SKM-1 (cell line): ENCODE results near the gene SNRPA.
"Not testable (repeated sequence)": the region's sequence is repeated elsewhere in the genome, so short reads cannot be mapped to it uniquely, and the experiment has no call there.

ENCODE experiments used
- DNase-seq: peaks from one replicate; lab custom pipeline; 2025; ENCODE audit not compliant: unreplicated experiment; lab: John Stamatoyannopoulos, UW

Gene SNRPA

DNA sequence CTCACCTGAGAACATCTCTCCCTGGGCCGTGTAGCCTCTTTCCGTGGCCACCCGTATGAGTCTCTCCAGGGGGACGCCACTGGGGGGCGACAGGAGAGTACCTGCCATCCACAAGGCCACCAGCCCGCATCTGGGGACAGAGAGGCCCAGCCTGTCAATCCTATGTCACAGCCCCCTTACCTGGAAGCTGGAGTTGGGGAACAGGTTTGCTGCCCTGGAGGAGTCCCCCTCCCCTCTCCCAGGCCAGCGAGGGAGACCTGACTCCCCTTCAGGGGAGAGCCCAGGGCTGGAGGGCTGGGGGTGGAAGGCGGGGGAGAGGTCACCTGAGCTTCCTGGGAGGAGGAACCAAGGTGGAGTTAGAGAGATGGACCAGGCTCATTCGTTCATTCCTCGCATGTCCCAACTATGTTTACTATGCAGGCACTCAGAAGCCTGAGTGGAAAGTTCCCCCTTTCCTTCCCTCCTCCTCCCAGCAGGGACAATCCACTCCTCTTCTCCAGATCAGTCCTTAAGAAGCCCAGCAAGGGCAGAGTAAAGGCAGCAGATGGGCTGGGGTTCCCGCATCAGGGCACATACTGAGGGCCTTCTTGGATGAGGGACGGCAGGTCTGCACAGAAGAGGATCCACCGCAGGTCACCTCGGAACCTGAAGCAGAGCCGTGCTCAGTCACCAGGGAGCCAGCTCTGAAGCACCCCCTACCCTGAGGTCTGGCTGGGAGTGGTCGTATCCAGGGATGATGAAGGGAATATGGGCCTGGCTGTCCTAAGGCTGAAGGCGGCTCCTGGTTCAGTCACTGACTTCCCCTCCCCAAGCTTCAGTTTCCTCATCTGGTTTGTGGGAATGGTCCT is 6.2 kb upstream of the SNRPA start:
- DNase-seq = no peak

GRCh38 chr19:40745402-40745780 is 5.6 kb upstream of the SNRPA start:
- DNase-seq = no peak

DNA sequence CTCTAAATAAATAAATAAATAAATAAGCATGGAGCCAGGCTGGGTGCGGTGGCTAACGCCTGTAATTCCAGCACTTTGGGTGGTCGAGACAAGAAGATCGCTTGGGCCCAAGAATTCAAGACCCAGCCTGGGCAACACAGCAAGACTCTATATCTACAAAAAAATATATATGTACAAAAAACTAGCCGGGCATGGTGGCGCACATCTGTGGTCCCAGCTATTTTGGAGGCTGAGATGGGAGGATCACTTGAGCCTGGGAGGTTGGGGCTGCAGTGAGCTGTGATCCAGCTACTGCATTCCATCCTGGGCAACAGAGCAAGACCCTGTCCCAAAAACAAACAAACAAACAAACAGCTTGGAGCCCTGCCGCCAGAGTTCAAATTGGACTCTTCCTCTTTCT is 3.5 kb upstream of the SNRPA start:
- DNase-seq = no peak

DNA sequence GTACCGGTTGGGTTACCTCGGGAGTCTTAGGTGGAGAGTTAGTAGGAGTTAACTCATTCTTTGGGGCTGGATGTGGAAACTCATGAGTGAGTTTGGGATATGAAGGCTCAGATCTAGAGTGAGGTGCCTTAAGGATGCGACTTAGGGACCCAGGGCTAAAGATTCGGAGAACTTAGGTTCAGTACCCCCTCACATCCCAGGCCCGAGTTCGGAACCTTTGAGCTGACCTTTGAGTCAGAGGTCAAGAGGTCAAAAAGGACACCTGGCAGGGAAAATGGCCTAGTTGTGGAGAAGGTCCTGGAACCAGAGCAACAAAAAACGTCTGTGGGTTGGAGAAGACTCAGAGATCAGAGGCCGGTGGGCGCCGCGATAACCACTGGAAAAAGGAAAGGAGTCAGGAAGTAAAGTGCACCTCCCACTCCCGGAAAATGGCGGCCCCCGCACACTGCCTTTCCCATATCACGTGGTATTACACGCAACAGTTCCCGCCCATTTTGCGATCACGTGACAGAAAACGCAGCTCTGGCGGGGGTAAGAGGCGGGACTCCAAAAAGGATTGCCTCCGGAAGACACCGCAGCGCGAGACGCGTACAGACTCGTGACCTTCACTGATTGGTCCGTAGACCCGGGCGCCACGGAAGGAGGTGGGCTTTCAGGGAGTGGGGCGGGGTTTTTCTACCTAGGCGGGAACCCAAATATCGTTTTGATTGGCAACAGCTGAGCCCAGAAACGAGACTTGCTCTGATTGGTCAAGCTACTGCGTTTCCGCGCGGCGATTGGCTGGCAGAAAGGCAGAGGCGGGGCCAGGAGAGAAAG is 737 bp upstream of the SNRPA start, which contains the start of gene ACTMAP:
TSS of gene ACTMAP (minus strand) at position 420 of the 816 bp plus-strand sequence. CDS start 674 bp downstream, outside the sequence.
- peak; percentile 99 for DNase-seq

GRCh38 chr19:40752257-40752781 is 1.3 kb downstream of the SNRPA start:
- no peak for DNase-seq

DNA sequence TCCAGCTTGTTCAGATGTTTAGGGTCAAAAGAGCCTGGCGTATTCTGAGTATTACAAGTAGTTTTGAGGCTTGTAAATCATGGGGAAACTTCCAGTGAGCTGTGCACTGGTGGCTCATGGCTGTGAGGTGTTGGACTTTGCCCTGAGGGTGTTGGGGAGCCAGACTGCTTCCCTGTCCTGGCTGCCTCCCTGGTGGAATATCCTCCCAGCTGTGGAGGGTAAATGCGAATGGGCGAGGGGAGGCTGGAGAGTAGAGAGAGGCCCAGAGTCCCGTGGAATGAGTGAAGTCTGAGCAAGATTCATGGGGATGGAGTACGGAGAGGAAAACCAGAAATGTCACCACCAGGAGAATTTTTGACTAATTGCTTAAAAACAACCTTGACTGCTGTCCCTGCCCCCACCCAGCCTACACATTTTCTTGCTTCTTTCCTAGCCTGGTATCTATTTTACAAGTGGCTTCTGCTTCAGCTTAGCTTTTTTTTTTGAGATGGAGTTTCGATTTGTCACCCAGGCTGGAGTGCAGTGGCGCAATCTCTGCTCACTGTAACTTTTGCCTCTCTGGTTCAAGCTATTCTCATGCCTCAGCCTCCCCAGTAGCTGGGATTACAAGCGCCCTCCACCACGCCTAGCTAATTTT is 3.7 kb downstream of the SNRPA start:
- DNase-seq = no peak

GRCh38 chr19:40755248-40755624 is 4.2 kb downstream of the SNRPA start:
- DNase-seq = no peak

DNA sequence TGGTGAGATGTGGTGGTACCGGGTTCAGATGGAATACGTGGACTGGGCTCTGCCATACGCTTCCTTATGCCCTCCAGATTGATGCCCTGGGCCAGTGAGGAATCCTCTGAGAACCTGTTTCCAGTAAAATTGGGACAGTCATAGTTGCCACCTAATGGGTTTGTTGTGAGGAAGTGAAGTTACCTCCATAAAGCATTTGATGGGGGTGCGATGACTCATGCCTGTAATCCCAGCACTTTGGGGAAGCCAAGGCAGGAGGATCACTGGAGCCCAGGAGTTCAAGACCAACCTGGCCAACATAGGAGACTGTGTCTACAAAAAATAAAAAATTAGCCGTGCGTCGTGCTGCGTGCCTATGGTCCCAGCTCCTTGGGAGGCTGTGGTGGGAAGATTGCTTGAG is 4.8 kb downstream of the SNRPA start:
- no peak for DNase-seq

DNA sequence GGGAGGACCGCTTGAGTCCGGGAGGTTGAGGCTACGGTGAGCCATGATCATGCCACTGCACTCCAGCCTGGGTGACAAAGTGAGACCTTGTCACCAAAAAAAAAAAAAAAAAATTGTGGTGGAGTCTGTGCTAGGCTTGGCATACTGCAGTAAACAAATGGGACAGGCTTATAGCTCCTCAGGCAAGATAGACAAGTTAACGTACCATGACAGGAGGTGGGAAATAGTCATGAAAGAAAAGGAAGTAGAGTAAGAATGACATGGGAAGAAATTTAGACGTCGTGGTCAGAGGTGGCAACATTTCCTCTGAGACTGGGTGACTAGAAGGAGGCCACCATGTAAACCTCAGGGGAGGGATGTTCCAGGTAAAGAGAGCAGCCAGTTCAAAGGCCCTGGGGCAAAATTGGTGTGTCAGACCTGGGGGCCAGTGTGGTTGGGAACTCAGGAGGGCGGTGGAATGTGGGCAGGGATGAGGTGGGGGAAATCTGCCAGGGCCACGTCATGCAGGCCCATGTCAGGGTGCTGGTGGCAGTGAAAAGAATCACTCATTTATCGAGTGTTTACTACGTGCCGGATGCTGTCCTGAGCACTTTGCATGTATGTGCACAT is 5.6 kb downstream of the SNRPA start:
- DNase-seq = no peak

GRCh38 chr19:40758491-40758890 is 7.5 kb downstream of the SNRPA start:
- DNase-seq = no peak

GRCh38 chr19:40759352-40759751 is 8.3 kb downstream of the SNRPA start:
- no peak for DNase-seq

GRCh38 chr19:40762754-40763470 is 11.9 kb downstream of the SNRPA start:
- no peak for DNase-seq

GRCh38 chr19:40763526-40763925 is 12.5 kb downstream of the SNRPA start:
- no peak for DNase-seq

- DNase-seq = no peak
Measured at GRCh38 chr19:40763963-40764362, 13.0 kb downstream of the SNRPA start.

GRCh38 chr19:40766385-40766784 is 15.4 kb downstream of the SNRPA start:
- DNase-seq = not testable (repeated sequence)

- DNase-seq = no peak
Measured at GRCh38 chr19:40768869-40769268, 17.9 kb downstream of the SNRPA start.

GRCh38 chr19:40771101-40771862 is 20.3 kb downstream of the SNRPA start:
- not testable (repeated sequence) for DNase-seq

- no peak for DNase-seq
Measured at GRCh38 chr19:40774916-40775631, 24.1 kb downstream of the SNRPA start, which contains the start of gene MIA. Gene MIA (plus strand): TSS chr19:40775521. CDS start chr19:40775543, 22 bp downstream.

- no peak for DNase-seq
Measured at GRCh38 chr19:40775632-40776022, 24.6 kb downstream of the SNRPA start.
